K562 (cell line): ENCODE measurements around the gene AHCY. TPM values are rescaled to one million over a fixed set of nuclear protein-coding genes. Genes with fewer than 3 reads are reported as not detected.

Experiments
- ATAC-seq: fragments of 200-7000 bp; cut with Tn5 transposase; 3 replicates; pipeline ENCODE4 v1.9.1; 2020; ENCODE audit warnings: moderate library complexity
- BruUV-seq: library from RNA; stranded (reverse); fragments of 400-500 nt; replicated peaks from 2 replicates; lab custom pipeline; 2021; lab: Mats Ljungman, UMichigan
- CTCF ChIA-PET: fragments of 300-600 bp; formaldehyde crosslinking; extraction: SDS; loops from one replicate; lab custom pipeline; 2021; ENCODE audit warnings: low intra/inter-chr PET ratio; lab: Yijun Ruan, JAX
- POLR2A ChIA-PET: fragments of 300-600, 350-650 bp; sonication (Branson Sonifier 250); formaldehyde crosslinking; extraction: SDS; loops from one replicate; lab custom pipeline; 2021; ENCODE audit warnings: antibody characterized with exemption, inconsistent platforms; lab: Yijun Ruan, JAX
- DNase-seq, 4 experiments: peaks; one replicate each; pipeline versions ENCODE4 v3.0.0 to v3.0.0-alpha.2; 2011 to 2018; ENCODE audit warnings: low spot score in 3 of 4, mixed read lengths in 3 of 4; ENCODE audit errors: extremely low read depth in 1 of 4
- FAIRE-seq: peaks from 2 replicates; lab custom pipeline; 2011; peaks lifted over from hg19 to GRCh38; lab: Jason Lieb, UNC
- H2AFZ ChIP-seq: 2 replicates; pipeline ENCODE4 v1.6.0; 2011; ENCODE audit warnings: low read depth, low read length, control low read depth, inconsistent platforms
- H3K27ac ChIP-seq: fragments of 200-600 bp; 3 replicates; pipeline ENCODE4 v1.8.0; 2011; ENCODE audit warnings: low read depth, mild to moderate bottlenecking, control low read depth, inconsistent platforms, low read length, moderate library complexity, mixed read lengths; ENCODE audit errors: extremely low read depth
- H3K27me3 ChIP-seq, 2 experiments: fragments of 300-600 bp in 1 of 2; 2 replicates in 1 of 2; 3 replicates in 1 of 2; pipeline versions ENCODE4 v1.6.0 to v1.8.0; 2011; ENCODE audit warnings: inconsistent platforms in 2 of 2, low read length in 2 of 2, mild to moderate bottlenecking in 1 of 2, mixed read lengths in 1 of 2, moderate library complexity in 1 of 2; ENCODE audit not compliant: control insufficient read depth in 2 of 2, insufficient read depth in 2 of 2
- H3K36me3 ChIP-seq: fragments of 300-600 bp; 3 replicates; pipeline ENCODE4 v1.8.0; 2011; ENCODE audit warnings: mild to moderate bottlenecking, low read length, inconsistent platforms; ENCODE audit not compliant: control insufficient read depth, insufficient read depth
- H3K4me1 ChIP-seq, 2 experiments: fragments of 200-600 bp in 1 of 2; replicated peaks in 1 of 2; 2 replicates in 1 of 2; 3 replicates in 1 of 2; pipeline versions ENCODE4 v1.5.1 to v1.8.0; 2011; ENCODE audit warnings: inconsistent platforms in 2 of 2, low read length in 2 of 2, mild to moderate bottlenecking in 1 of 2, mixed read lengths in 1 of 2, moderate library complexity in 1 of 2; ENCODE audit not compliant: control insufficient read depth in 2 of 2, insufficient read depth in 2 of 2
- H3K4me2 ChIP-seq: 2 replicates; pipeline ENCODE4 v1.6.1; 2011; ENCODE audit warnings: low read length, control low read depth, inconsistent platforms, mixed read lengths; ENCODE audit not compliant: insufficient read depth
- H3K4me3 ChIP-seq: fragments of 200-600 bp; sonication (generic), shearing (Covaris generic); 2 replicates; pipeline ENCODE4 v1.5.1; 2016; ENCODE audit warnings: control low read depth, inconsistent platforms
- H3K79me2 ChIP-seq: fragments of 200-600 bp; 3 replicates; pipeline ENCODE4 v1.8.0; 2011; ENCODE audit warnings: low read length, inconsistent platforms; ENCODE audit not compliant: control insufficient read depth, insufficient read depth
- H3K9ac ChIP-seq, 2 experiments: 2 replicates each; pipeline versions ENCODE4 v1.6.0 to v1.6.1; 2011; ENCODE audit warnings: low read depth in 2 of 2, low read length in 2 of 2, control low read depth in 1 of 2, inconsistent platforms in 1 of 2, mild to moderate bottlenecking in 1 of 2, mixed read lengths in 1 of 2; ENCODE audit not compliant: insufficient read depth in 1 of 2
- H3K9me1 ChIP-seq: one replicate; pipeline ENCODE4 v1.6.0; 2011; ENCODE audit warnings: inconsistent platforms, mild to moderate bottlenecking, low read length, moderate library complexity; ENCODE audit not compliant: control insufficient read depth, insufficient read depth
- H3K9me3 ChIP-seq: replicated peaks from 2 replicates; pipeline ENCODE4 v1.5.1; 2011; ENCODE audit warnings: low read depth, low read length, inconsistent platforms; ENCODE audit not compliant: control insufficient read depth, insufficient read depth
- H4K20me1 ChIP-seq: replicated peaks from 2 replicates; pipeline ENCODE4 v1.6.1; 2011; ENCODE audit warnings: low read length, inconsistent platforms, mixed read lengths; ENCODE audit not compliant: control insufficient read depth, insufficient read depth
- EGR1 ChIP-seq: fragments of 450-650 bp; conservative IDR thresholded peaks from 2 replicates; pipeline ENCODE4 v1.6.1; 2017; ENCODE audit warnings: mild to moderate bottlenecking
- FOXA3 ChIP-seq, 2 experiments: fragments of 450-650 bp in 1 of 2; sonication (generic) in 1 of 2; formaldehyde crosslinking; IDR thresholded peaks in 1 of 2; conservative IDR thresholded peaks in 1 of 2; 2 replicates each; pipeline versions ENCODE4 v1.4.0 to v1.8.0; 2020 to 2022; ENCODE audit warnings: mild to moderate bottlenecking in 2 of 2, missing genetic modification reagents in 1 of 2
- MIER1 ChIP-seq: fragments of 450-650 bp; IDR thresholded peaks from 2 replicates; pipeline ENCODE4 v1.6.1; 2016; ENCODE audit warnings: antibody characterized with exemption, mild to moderate bottlenecking, low read depth
- STAT5A ChIP-seq: IDR thresholded peaks from 2 replicates; pipeline ENCODE4 v1.6.1; 2012; ENCODE audit warnings: low read length, inconsistent platforms, borderline replicate concordance
- TSC22D4 ChIP-seq: fragments of 450-650 bp; IDR thresholded peaks from 2 replicates; pipeline ENCODE4 v1.6.1; 2016; ENCODE audit warnings: missing genetic modification characterization, missing biosample characterization, control low read depth
- ZNF316 ChIP-seq: fragments of 450-650 bp; IDR thresholded peaks from 2 replicates; pipeline ENCODE4 v1.6.1; 2016
- ZNF586 ChIP-seq: fragments of 450-650 bp; formaldehyde crosslinking; conservative IDR thresholded peaks from 2 replicates; pipeline ENCODE4 v1.4.0; 2020; ENCODE audit warnings: mild to moderate bottlenecking, moderate library complexity
- WGBS: fragments of 100-300 bp; shearing (Covaris generic); methylation state at CpG from one replicate; pipeline ENCODE4 v1.1.6; 2016; ENCODE audit warnings: low coverage, mixed read lengths; ENCODE audit not compliant: insufficient coverage; ENCODE audit errors: missing lambda C conversion rate; 5-methylcytosine and 5-hydroxymethylcytosine counted together
- in situ Hi-C: fragments of 300-500 bp; cut with MboI; formaldehyde crosslinking; loops from 4 replicates; pipeline ENCODE4 v1.15.0; 2018; ENCODE audit warnings: inconsistent platforms, mixed read lengths
- intact Hi-C: fragments of 100-400 bp; cut with micrococcal nuclease; formaldehyde crosslinking; loops from 2 replicates; pipeline ENCODE4 v1.14.2; 2022
- polyA plus RNA-seq, 8 experiments: library from polyadenylated mRNA; depleted of rRNA in 4 of 8; stranded (reverse) in 5 of 8; unstranded in 3 of 8; fragments of >200 nt; fragmentation: Nextera tagmentation in 2 of 8; fragmentation: Illumina TruSeq in 1 of 8; extraction: Ambion mirVana in 2 of 8; extraction: Trizol in 1 of 8; gene quantifications; 2 replicates each; pipeline versions ENCODE4 v1.2.1 to v1.2.3, GENCODE V29; 2011 to 2014; ENCODE audit warnings: inconsistent platforms in 1 of 8, missing spikeins in 1 of 8
- total RNA-seq, 7 experiments: library from RNA; depleted of rRNA in 6 of 7; stranded (reverse); fragments of >200 nt in 6 of 7; fragmentation: Illumina TruSeq in 2 of 7; extraction: Trizol in 2 of 7; gene quantifications; 2 replicates each; pipeline versions ENCODE4 v1.2.1 to v1.2.3, GENCODE V29; 2011 to 2021; ENCODE audit warnings: low replicate concordance in 1 of 7

The AHCY gene
- total and polyA plus RNA-seq, 9 of the 15 experiments (the other 6 are each of a cell fraction or from before 2014, with no cell fraction given) = 82.5 to 269 (median 190) TPM

DNA sequence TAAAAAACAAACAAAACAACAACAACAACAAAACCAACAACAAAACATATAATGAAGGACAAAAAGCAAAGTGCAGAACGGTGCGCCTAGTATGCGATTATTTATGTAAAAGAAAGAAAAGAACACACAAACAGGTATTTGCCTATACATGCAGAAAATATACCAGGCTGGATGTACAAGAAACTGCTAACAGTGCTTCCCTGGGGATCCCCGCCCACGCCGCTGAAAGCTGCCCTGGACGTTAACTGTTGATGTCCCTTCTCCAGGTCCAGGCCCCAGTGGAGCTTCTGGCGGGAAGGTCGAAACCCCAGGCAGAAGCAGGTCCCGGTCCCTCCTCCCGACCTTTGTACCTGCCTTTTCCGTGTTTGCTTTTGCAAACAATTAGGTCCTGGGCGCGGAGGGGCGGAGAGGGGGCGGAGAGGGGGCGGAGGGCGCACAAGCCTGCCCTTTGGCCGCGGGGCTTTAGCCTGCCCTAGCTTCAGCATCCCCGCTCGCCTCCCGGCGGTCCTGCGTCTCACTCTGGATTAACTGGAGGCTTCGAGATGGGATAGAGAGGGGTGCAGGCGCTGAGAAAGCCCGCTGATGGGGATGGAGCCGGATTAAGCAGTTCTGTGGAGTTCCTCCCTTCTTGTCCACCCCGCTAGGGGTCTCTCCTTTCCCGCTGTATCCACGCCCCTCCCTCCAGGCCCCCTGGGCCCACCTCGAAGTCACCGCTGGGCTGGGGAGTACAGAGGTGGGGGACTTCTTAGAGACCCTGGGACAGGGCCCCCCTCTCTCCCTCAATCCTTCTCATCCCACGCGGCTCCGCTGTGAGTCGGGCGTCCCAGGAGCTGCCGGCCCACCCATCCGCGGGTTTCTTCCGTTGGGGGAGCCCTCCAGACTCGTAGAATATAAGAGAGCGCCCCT is 8.2 kb upstream of the AHCY start:
- intact Hi-C loops (loop anchor here (1.0 to 2.0 kb wide), 5 partner anchors 121 to 457 kb away; no protein-coding TSS in a partner anchor), in situ Hi-C loops (loop anchor here (10.0 kb wide), 1 partner anchor 393 kb away; the partner anchor contains the start of gene TP53INP2)
- Histone ChIP-seq H3K27me3 (no peaks in the 10 kb centered on the region), H3K9ac (peak overlapping the region in 1 of 2 experiments; percentile 88; a peak in 1 of 4 replicates), H3K4me3 (no peak overlapping the region), H3K9me3 (no peaks in the 10 kb centered on the region), H4K20me1 (no peaks in the 10 kb centered on the region), H2AFZ (no peak overlapping the region), H3K9me1 (no peaks in the 10 kb centered on the region), H3K27ac (no peak overlapping the region), H3K4me2 (no peak overlapping the region), H3K36me3 (no peaks in the 10 kb centered on the region), H3K79me2 (no peaks in the 10 kb centered on the region), H3K4me1 (peaks cover 10 to 20% of the 10 kb centered on the region in 2 experiments; a peak in 4 of 5 replicates)
- DNase-seq = no peak
- ATAC-seq = 0 out of 3 replicates have a peak, but pooled peaks have one; percentile 6
- CTCF ChIA-PET = interaction anchor here (0.7 to 2.2 kb wide), 7 partner anchors 53 to 645 kb away, joined by 3 to 39 read pairs (median 5); partner anchors contain the start of gene MYH7B
- FAIRE-seq = no peak
- TF ChIP-seq ZNF316 = 0 out of 2 replicates have a peak, but pooled peaks have one; percentile 15
- TF ChIP-seq TSC22D4 (tag) = no peak
- no peak for TF ChIP-seq ZNF586 (CRISPR knock-in tag)
- peak; percentile 58 for TF ChIP-seq EGR1
- no peak for TF ChIP-seq MIER1
- TF ChIP-seq FOXA3 (CRISPR knock-in tag; conservative IDR thresholded peaks at IDR 0.05 in 1 of 2, IDR thresholded peaks at IDR 0.05 in 1 of 2) = no peak
- TF ChIP-seq STAT5A = no peak
- no TSS peak for BruUV-seq
- 35% methylated on average over 35 of the region's 45 CpGs for WGBS
- POLR2A ChIA-PET = interaction anchor here (1.1 to 1.3 kb wide), 2 partner anchors 204 to 437 kb away, joined by 3 to 6 read pairs; no protein-coding TSS in a partner anchor
